IMR-90 (cell line): ENCODE data around the gene CHCT1. TPM values are rescaled to one million over a fixed set of nuclear protein-coding genes. Genes with fewer than 3 reads are reported as not detected.

Experiments used
- ATAC-seq: fragments of 200-7000 bp; cut with Tn5 transposase; 2 replicates; pipeline ENCODE4 v1.9.1; 2020; ENCODE audit warnings: low read depth, mild to moderate bottlenecking, moderate library complexity
- BruUV-seq: library from RNA; stranded (reverse); fragments of 400-500 nt; replicated peaks from 2 replicates; lab custom pipeline; 2021; lab: Mats Ljungman, UMichigan
- CTCF ChIA-PET: fragments of 300-600 bp; formaldehyde crosslinking; extraction: SDS; loops from one replicate; lab custom pipeline; 2021; ENCODE audit warnings: antibody characterized with exemption; lab: Yijun Ruan, JAX
- POLR2A ChIA-PET: fragments of 300-600 bp; sonication (Branson Sonifier 250); formaldehyde crosslinking; loops from one replicate; lab custom pipeline; 2022; ENCODE audit warnings: antibody characterized with exemption; ENCODE audit not compliant: unreplicated experiment; lab: Charles Lee
- DNase-seq: peaks from one replicate; pipeline ENCODE4 v3.0.0; 2013
- H2AFZ ChIP-seq: replicated peaks from 2 replicates; pipeline ENCODE3; 2013; ENCODE audit warnings: low read length, mild to moderate bottlenecking; ENCODE audit not compliant: poor library complexity
- H2AK5ac ChIP-seq: 2 replicates; pipeline ENCODE4 v1.6.1; 2013; ENCODE audit warnings: low read depth, low read length, inconsistent platforms
- H2AK9ac ChIP-seq: replicated peaks from 2 replicates; pipeline ENCODE3; 2013; ENCODE audit warnings: mild to moderate bottlenecking, low read depth, low read length, moderate library complexity; ENCODE audit not compliant: poor library complexity
- H2BK120ac ChIP-seq: 2 replicates; pipeline ENCODE4 v1.6.1; 2013; ENCODE audit warnings: low read depth, low read length, inconsistent platforms
- H2BK15ac ChIP-seq: 3 replicates; pipeline ENCODE4 v1.6.1; 2013; ENCODE audit warnings: low read depth, low read length, inconsistent platforms
- H2BK20ac ChIP-seq: 2 replicates; pipeline ENCODE4 v1.6.1; 2013; ENCODE audit warnings: low read depth, mild to moderate bottlenecking, inconsistent platforms, low read length, moderate library complexity
- H2BK5ac ChIP-seq: 2 replicates; pipeline ENCODE4 v1.6.1; 2013; ENCODE audit warnings: mild to moderate bottlenecking, low read depth, low read length, inconsistent platforms; ENCODE audit not compliant: poor library complexity, severe bottlenecking
- H3K14ac ChIP-seq: replicated peaks from 2 replicates; pipeline ENCODE4 v1.6.1; 2013; ENCODE audit warnings: low read depth, low read length, inconsistent platforms
- H3K18ac ChIP-seq: 2 replicates; pipeline ENCODE4 v1.6.1; 2013; ENCODE audit warnings: low read depth, low read length, control low read depth
- H3K23ac ChIP-seq: 2 replicates; pipeline ENCODE4 v1.6.1; 2013; ENCODE audit warnings: low read depth, low read length, inconsistent platforms
- H3K27ac ChIP-seq: 2 replicates; pipeline ENCODE4 v1.5.1; 2013; ENCODE audit warnings: mild to moderate bottlenecking, control low read depth, low read length; ENCODE audit not compliant: insufficient read depth
- H3K27me3 ChIP-seq: 2 replicates; pipeline ENCODE4 v1.6.1; 2013; ENCODE audit warnings: low read length; ENCODE audit not compliant: control insufficient read depth, insufficient read depth
- H3K36me3 ChIP-seq: 2 replicates; pipeline ENCODE4 v1.6.1; 2013; ENCODE audit warnings: low read length, mixed read lengths; ENCODE audit not compliant: control insufficient read depth, insufficient read depth
- H3K4ac ChIP-seq: 2 replicates; pipeline ENCODE4 v1.6.1; 2013; ENCODE audit warnings: low read depth, low read length, inconsistent platforms
- H3K4me1 ChIP-seq: 2 replicates; pipeline ENCODE4 v1.6.1; 2013; ENCODE audit warnings: low read length, mixed read lengths; ENCODE audit not compliant: control insufficient read depth, insufficient read depth
- H3K4me2 ChIP-seq: 2 replicates; pipeline ENCODE4 v1.6.1; 2013; ENCODE audit warnings: low read depth, mild to moderate bottlenecking, control low read depth, low read length, moderate library complexity
- H3K4me3 ChIP-seq: 2 replicates; pipeline ENCODE4 v1.5.1; 2013; ENCODE audit warnings: low read depth, mild to moderate bottlenecking, control low read depth, low read length, moderate library complexity; ENCODE audit not compliant: insufficient read depth
- H3K56ac ChIP-seq: 2 replicates; pipeline ENCODE4 v1.6.1; 2013; ENCODE audit warnings: low read length, inconsistent platforms; ENCODE audit not compliant: insufficient read depth; ENCODE audit errors: extremely low read depth
- H3K79me1 ChIP-seq, 2 experiments: 2 replicates each; pipeline ENCODE4 v1.6.1; 2013; ENCODE audit warnings: low read length in 2 of 2, inconsistent platforms in 1 of 2, low read depth in 1 of 2
- H3K9ac ChIP-seq: 2 replicates; pipeline ENCODE4 v1.6.1; 2013; ENCODE audit warnings: low read depth, low read length, control low read depth
- H3K9me1 ChIP-seq: 2 replicates; pipeline ENCODE4 v1.6.1; 2013; ENCODE audit warnings: low read length, inconsistent platforms; ENCODE audit not compliant: insufficient read depth
- H3K9me3 ChIP-seq: 2 replicates; pipeline ENCODE4 v1.6.1; 2013; ENCODE audit warnings: low read length; ENCODE audit not compliant: control insufficient read depth, insufficient read depth
- H4K20me1 ChIP-seq: 2 replicates; pipeline ENCODE4 v1.6.1; 2013; ENCODE audit warnings: low read length, inconsistent platforms; ENCODE audit not compliant: insufficient read depth
- H4K5ac ChIP-seq: 2 replicates; pipeline ENCODE4 v1.6.1; 2013; ENCODE audit warnings: mild to moderate bottlenecking, low read depth, low read length, control low read depth
- H4K8ac ChIP-seq, 2 experiments: 2 replicates each; pipeline ENCODE4 v1.6.1; 2013; ENCODE audit warnings: low read depth in 2 of 2, low read length in 2 of 2, control low read depth in 1 of 2, inconsistent platforms in 1 of 2
- H4K91ac ChIP-seq: 2 replicates; pipeline ENCODE4 v1.6.1; 2013; ENCODE audit warnings: low read depth, low read length, inconsistent platforms; ENCODE audit not compliant: insufficient read depth
- BHLHE40 ChIP-seq: fragments of 150-350 bp; IDR thresholded peaks from 2 replicates; pipeline ENCODE4 v1.6.1; 2016; ENCODE audit warnings: mild to moderate bottlenecking, low read depth, low read length
- MAFK ChIP-seq: IDR thresholded peaks from 2 replicates; pipeline ENCODE4 v1.6.1; 2012; ENCODE audit warnings: low read depth, low read length, improper control_type of control experiment
- MAZ ChIP-seq: IDR thresholded peaks from 2 replicates; pipeline ENCODE4 v1.6.1; 2012; ENCODE audit warnings: low read depth, mild to moderate bottlenecking, low read length, improper control_type of control experiment, moderate library complexity, borderline replicate concordance
- MXI1 ChIP-seq: IDR thresholded peaks from 2 replicates; pipeline ENCODE4 v1.6.1; 2012; ENCODE audit warnings: low read depth, mild to moderate bottlenecking, low read length, moderate library complexity, borderline replicate concordance
- NFE2L2 ChIP-seq: fragments of 150-350 bp; IDR thresholded peaks from 2 replicates; pipeline ENCODE4 v1.6.1; 2016; ENCODE audit warnings: low read depth, mild to moderate bottlenecking, low read length
- POLR2A ChIP-seq: IDR thresholded peaks from 2 replicates; pipeline ENCODE4 v1.6.1; 2012; ENCODE audit warnings: mild to moderate bottlenecking, low read depth, low read length
- RCOR1 ChIP-seq: IDR thresholded peaks from 2 replicates; pipeline ENCODE4 v1.6.1; 2012; ENCODE audit warnings: mild to moderate bottlenecking, low read length, improper control_type of control experiment; ENCODE audit not compliant: insufficient replicate concordance
- whole genome bisulfite sequencing, 2 experiments: methylation state at CpG; one replicate each; pipeline versions ENCODE4 v1.1.5 to v1.1.7; 2013; ENCODE audit warnings: missing lambda C conversion rate in 2 of 2; ENCODE audit not compliant: insufficient read length in 1 of 2; ENCODE audit errors: extremely low coverage in 2 of 2; 5-methylcytosine and 5-hydroxymethylcytosine counted together
- dilution Hi-C: fragments of 300-500 bp; cut with HindIII; formaldehyde crosslinking; loops from one replicate; pipeline ENCODE4 v1.14.3; 2018; ENCODE audit warnings: low sequenced_read_pairs; ENCODE audit not compliant: unreplicated experiment
- in situ Hi-C: fragments of 300-500 bp; cut with MboI; formaldehyde crosslinking; loops from 3 replicates; pipeline ENCODE4 v1.14.3; 2019; ENCODE audit warnings: low sequenced_read_pairs, inconsistent platforms, mixed read lengths
- intact Hi-C: fragments of 100-400 bp; cut with micrococcal nuclease; formaldehyde crosslinking; loops from 2 replicates; pipeline ENCODE4 v1.10.0; 2022
- polyA plus RNA-seq, 3 experiments: library from polyadenylated mRNA; depleted of rRNA; stranded (reverse); fragments of >200 nt; gene quantifications; 2 replicates each; pipeline ENCODE4 v1.2.3, GENCODE V29; 2012; ENCODE audit warnings: low replicate concordance in 1 of 3
- total RNA-seq: library from RNA; depleted of rRNA; stranded (reverse); fragments of >200 nt; gene quantifications from 2 replicates; pipeline ENCODE4 v1.2.3, GENCODE V29; 2012
- TF ChIP-seq, protein P1 (sequence below): fragments of 150-350 bp; IDR thresholded peaks from 2 replicates; pipeline ENCODE4 v1.6.1; 2017; ENCODE audit warnings: mild to moderate bottlenecking, antibody characterized with exemption, low read length, low read depth

Gene CHCT1
- total and polyA plus RNA-seq, 2 of the 4 experiments (the other 2 are of a cell fraction), result not detected

DNA sequence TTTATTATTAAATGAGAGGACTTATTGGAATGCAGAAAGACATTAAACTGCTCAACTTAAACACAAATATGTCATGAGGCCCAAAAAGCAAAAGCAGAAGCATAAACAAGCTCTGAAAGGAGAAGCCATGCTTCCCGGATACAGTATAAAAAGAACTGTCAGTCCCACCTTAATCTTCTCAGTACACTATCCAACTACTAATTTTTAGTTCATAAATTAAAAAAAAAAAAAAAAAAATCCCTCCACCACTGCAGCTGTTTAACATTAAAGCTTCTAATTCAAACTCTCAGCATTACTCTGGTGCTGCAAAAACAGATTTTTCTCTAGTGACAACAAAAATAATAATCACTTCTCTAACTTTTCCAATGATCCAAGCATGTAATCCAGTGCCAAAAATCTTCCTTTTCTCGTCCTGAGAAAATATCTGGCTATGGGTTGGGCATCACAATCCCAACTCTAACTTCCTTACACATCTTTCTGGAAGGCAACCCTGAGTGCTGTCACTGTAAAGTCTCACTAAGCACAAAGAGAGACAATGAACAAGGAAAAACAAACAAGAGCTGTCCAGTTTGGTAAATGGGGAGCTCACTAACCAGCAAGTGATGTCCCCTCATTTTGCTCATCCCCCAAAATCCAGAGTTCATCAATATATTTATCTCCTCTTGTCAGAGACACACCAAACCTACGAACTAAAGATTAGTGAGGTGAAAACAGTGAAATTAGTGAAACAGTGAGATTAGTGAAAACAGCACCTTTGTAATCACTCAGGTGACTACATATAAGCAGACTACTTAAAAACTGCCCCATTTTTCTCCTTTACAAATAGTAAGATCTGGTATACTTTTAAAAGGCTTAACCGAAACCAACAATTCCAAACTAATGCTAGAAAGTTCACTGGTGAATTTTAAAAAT is 35.9 kb upstream of the CHCT1 start (continued):
- TF ChIP-seq POLR2A, result no peak
- TF ChIP-seq RCOR1, result no peak

DNA sequence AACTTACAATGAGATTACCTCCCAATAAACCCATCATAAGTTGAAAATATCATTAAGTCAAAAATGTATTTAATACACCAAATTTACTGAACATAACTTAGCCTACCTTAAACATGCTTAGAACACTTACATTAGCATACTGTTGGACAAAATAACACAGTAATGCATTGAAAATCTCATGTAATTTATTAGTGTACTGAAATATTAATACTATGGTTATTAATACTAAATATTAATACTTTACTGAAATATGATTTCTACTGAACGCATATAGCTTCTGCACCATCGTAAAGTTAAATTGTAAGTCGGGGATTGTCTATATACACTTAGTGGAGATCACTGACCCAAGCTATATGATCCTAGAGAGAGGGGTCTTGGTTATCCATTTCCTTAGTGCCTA is 34.6 kb upstream of the CHCT1 start:
- H3K18ac ChIP-seq, result no peak overlapping the region
- intact Hi-C loops, result no loop called here
- dilution Hi-C loops, result no loop called here
- H3K79me1 ChIP-seq, result peaks cover 24 to 69% of the 10 kb centered on the region in 2 experiments
- no TSS peak for BruUV-seq
- H3K56ac ChIP-seq, result no peak overlapping the region
- no peak overlapping the region for H2BK15ac ChIP-seq
- ATAC-seq, result no peak
- ChIA-PET POLR2A (no interaction called here), CTCF (no interaction called here)
- H3K4me2 ChIP-seq, result peak overlapping the region; percentile 18; the same call in 1 of the 2 replicates
- H4K20me1 ChIP-seq, result peaks cover 57% of the 10 kb centered on the region; the same call in 1 of the 2 replicates
- no peaks in the 10 kb centered on the region for H3K36me3 ChIP-seq
- no peak overlapping the region for H2BK5ac ChIP-seq
- no peak overlapping the region for H2BK20ac ChIP-seq
- H3K14ac ChIP-seq, result no peak overlapping the region
- no peaks in the 10 kb centered on the region for H3K9me3 ChIP-seq
- no peak overlapping the region for H2AK9ac ChIP-seq
- no CpG with 5 or more reads among the region's 3 CpGs for WGBS, 2 experiments
- no peak overlapping the region for H3K4me3 ChIP-seq
- no peak overlapping the region for H2AFZ ChIP-seq
- H2BK120ac ChIP-seq, result no peak overlapping the region
- no peak overlapping the region for H3K4ac ChIP-seq
- no peak overlapping the region for H3K27ac ChIP-seq
- H2AK5ac ChIP-seq, result no peak overlapping the region
- peaks cover 11% of the 10 kb centered on the region for H3K4me1 ChIP-seq
- DNase-seq, result no peak
- H4K91ac ChIP-seq, result no peak overlapping the region
- H4K8ac ChIP-seq, result no peak overlapping the region
- in situ Hi-C loops, result no loop called here
- H4K5ac ChIP-seq, result no peak overlapping the region
- H3K9me1 ChIP-seq, result peaks cover 8% of the 10 kb centered on the region
- H3K23ac ChIP-seq, result no peak overlapping the region
- no peaks in the 10 kb centered on the region for H3K27me3 ChIP-seq
- TF ChIP-seq MAZ (no peak), MAFK (no peak), MXI1 (no peak), BHLHE40 (no peak), RCOR1 (no peak), NFE2L2 (no peak)
- TF ChIP-seq, protein P1, sequence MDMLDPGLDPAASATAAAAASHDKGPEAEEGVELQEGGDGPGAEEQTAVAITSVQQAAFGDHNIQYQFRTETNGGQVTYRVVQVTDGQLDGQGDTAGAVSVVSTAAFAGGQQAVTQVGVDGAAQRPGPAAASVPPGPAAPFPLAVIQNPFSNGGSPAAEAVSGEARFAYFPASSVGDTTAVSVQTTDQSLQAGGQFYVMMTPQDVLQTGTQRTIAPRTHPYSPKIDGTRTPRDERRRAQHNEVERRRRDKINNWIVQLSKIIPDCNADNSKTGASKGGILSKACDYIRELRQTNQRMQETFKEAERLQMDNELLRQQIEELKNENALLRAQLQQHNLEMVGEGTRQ, result no peak
- no peak overlapping the region for H3K9ac ChIP-seq
